Medulla oblongata (tissue), 1 donor: ENCODE data around the gene LLGL1.
"Not testable (repeated sequence)": the region's sequence is repeated elsewhere in the genome, so short reads cannot be mapped to it uniquely, and the experiment has no call there.

Source experiments
- DNase-seq: peaks from one replicate; pipeline ENCODE4 v3.0.0-alpha.2; 2015; ENCODE audit errors: extremely low spot score

The LLGL1 gene

GRCh38 chr17:18194394-18194793 is 31.0 kb upstream of the LLGL1 start:
- DNase-seq = no peak

DNA sequence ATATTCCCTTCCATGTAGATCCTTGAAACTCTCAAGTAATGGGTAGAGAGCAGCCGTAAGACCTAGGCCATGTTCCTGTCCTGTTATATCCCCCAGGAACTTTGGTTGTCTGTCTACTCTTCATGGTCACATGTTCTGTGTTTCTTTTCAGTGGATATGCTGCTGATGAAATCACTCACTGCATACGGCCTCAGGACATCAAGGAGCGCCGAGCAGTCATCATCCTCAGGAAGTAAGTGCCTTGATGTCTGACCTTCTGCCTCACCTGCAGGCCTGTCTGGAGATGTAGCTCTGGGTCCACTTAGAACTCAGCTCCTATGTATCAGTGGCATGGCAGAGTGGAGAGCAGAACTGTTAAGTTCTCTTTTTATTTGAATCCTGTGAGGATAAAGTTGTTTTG is 30.6 kb upstream of the LLGL1 start:
- DNase-seq = no peak

GRCh38 chr17:18195246-18195645 is 30.2 kb upstream of the LLGL1 start:
- no peak for DNase-seq

DNA sequence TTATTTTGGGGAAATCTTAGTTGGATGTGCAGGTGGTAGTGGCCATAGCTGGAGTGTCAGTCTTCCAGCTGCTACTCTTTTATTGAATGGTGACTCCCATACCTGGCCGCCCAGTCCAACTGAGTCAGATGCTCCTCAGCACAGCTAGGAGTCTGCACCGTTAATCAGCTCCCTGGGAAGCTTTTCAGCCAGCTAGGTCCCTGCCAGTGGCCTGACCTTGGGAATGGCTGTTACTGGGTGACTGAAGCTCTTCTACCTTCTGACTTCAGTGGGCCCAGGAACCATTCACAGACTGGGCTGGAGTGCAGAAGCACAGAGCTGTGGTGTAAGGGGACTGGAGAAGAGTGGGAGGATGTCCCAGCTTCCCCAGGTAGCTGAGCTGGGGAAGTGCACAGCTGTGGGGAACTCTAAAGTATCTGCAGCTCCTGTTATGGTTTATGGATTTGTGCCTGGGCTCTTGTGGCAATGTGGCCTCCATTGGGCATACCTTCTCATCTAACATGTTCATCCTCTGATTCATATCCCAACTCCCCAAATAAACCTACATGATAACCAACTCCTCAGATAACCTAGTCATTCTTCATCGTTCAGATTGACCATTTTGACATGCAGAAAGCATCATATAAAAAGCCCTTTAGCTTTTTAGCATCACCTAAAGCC is 27.8 kb upstream of the LLGL1 start:
- DNase-seq = no peak

- DNase-seq = no peak
Observed at GRCh38 chr17:18198530-18198929, 26.9 kb upstream of the LLGL1 start.

- DNase-seq = no peak
Observed at GRCh38 chr17:18201108-18201507, 24.3 kb upstream of the LLGL1 start.

- no peak for DNase-seq
Observed at GRCh38 chr17:18203308-18203707, 22.1 kb upstream of the LLGL1 start.

- DNase-seq = no peak
Observed at GRCh38 chr17:18205861-18206260, 19.6 kb upstream of the LLGL1 start.

DNA sequence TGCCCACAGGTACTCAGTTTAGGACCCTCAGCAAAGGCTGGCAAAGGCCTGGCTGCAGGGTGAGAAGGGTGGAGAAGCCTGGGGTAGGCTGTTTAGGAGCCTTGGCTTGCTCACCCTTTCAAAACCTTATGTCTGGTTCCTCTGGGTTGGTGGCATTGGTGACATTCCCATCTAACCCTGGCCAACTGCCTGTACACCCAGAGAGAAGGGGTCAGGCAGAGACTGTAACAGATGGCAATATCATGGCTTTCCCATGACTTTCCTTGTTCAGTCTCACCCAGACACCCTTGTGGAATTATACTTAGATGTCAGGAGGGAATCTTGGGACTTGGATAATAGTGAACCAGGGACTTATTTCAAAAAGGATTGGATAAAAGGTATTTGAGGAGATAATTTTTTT is 18.5 kb upstream of the LLGL1 start:
- DNase-seq = no peak

DNA sequence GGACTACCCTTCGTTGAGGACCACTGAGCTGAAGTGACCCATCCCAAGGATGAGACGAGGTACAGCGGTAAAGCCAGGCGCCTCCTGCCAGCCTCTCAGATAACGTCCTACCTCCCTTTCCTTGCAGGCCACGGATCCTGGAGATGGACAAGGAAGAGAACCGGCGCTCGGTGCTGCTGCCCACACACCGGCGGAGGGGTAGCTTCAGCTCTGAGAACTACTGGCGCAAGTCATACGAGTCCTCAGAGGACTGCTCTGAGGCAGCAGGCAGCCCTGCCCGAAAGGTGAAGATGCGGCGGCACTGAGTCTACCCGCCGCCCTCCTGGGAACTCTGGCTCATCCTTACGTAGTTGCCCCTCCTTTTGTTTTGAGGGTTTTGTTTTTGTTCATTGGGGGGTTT is 17.3 kb upstream of the LLGL1 start:
- no peak for DNase-seq

GRCh38 chr17:18213666-18214270 is 11.7 kb upstream of the LLGL1 start:
- no peak for DNase-seq

DNA sequence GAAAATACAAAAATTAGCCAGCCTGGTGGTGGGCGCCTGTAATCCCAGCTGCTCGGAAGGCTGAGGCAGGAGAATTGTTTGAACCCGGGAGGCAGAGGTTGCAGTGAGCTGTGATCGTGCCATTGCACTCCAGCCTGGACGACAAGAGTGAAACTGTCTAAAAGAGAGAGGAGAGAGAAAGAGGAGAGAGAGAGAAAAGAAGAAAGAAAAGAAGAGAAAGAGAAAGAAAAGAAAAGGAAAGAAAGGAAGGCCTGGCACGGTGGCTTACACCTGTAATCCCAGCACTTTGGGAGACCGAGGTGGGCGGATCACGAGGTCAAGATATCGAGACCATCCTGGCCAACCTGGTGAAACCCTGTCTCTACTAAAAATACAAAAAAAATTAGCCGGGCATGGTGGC is 8.5 kb upstream of the LLGL1 start:
- not testable (repeated sequence) for DNase-seq

GRCh38 chr17:18217412-18218015 is 7.9 kb upstream of the LLGL1 start:
- DNase-seq = peak; percentile 87

- no peak for DNase-seq
Observed at GRCh38 chr17:18218756-18219415, 6.5 kb upstream of the LLGL1 start.

- DNase-seq = no peak
Observed at GRCh38 chr17:18224053-18224386, 1.4 kb upstream of the LLGL1 start.

DNA sequence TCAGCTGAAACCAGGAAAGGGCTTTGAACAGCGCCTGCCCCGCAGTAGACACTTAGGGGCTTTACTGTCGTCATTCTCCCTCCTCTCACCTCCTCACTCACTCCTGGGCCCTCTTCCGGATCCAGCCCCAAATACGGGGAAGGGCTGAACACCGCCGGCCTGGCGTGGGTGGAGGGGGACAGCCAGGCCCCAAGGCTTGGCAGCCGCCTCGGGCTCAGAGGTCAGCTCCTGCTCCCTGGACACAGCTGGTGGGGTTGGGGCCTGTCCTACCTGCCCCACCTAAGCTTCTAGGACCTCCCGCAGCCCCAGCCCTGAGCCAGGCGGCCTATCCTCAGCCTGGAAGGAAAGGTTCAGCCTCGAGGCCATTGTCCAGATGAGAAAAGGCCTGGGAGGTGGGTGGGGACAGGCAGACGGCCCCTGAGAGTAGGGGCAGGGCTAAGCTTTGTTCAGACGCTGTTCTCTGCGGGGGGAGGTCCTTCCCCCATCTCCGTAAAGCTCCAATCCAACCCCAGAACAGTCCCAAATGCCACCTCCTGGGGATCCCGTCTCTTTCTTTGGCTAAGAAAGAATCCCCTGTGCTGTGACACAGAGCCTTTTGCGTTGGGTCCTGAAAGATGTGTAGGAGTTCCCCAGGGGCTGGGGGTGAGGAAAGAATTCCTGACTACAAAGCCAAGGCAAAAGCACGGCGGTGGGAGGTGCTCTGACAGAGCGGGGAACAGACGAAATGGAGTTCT is 881 bp upstream of the LLGL1 start:
- DNase-seq = no peak

GRCh38 chr17:18225642-18226283 is 328 bp downstream of the LLGL1 start:
- no peak for DNase-seq

DNA sequence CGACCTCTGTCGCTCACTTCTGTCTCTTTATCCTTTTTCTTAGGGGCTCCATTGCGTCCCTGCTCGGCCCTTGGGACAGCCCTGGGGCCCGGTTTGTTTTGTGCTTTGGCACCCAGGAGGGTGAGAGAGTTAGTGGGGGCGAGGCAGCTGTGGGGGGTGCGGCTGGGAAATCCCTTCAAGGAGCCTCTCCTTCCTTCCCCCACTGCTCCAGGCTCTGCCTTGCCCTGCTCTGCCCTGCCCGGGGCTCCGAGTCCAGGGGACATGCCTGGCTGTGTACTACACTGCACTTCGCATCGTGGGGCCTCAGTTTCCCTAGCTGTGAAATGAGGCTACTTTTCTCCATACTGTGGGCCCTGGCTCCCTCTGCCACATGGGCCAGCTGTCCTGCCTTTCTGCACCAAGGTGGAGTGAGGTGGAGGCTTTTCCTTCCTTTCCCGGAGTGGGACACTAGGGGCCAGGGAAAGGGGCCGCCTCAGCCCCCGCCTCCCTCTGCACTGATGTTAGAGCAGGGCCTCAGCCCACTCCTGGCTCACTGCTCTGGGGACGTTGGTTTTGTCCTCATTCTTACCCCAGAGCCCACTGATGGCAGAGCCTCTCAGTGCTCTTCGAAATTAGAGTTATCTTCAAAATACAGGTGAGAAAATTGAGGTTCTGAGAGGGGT is 980 bp downstream of the LLGL1 start:
- DNase-seq = no peak

- DNase-seq = no peak
Observed at GRCh38 chr17:18227635-18228034, 2.2 kb downstream of the LLGL1 start.

- peak; percentile 36 for DNase-seq
Observed at GRCh38 chr17:18228176-18228682, 2.8 kb downstream of the LLGL1 start.

GRCh38 chr17:18229254-18229653 is 3.8 kb downstream of the LLGL1 start:
- DNase-seq = no peak
